K562 (cell line): Measurements from ENCODE around the gene DNALI1. TPM values are rescaled to one million over a fixed set of nuclear protein-coding genes. Genes with fewer than 3 reads are reported as not detected.

Experiments used
- ATF1 ChIP-seq, 2 experiments: fragments of 450-650 bp in 1 of 2; IDR thresholded peaks; 2 replicates each; pipeline ENCODE4 v1.6.1; 2016; ENCODE audit warnings: missing compliant biosample characterization in 1 of 2, missing genetic modification characterization in 1 of 2
- EP400 ChIP-seq: fragments of 450-650 bp; IDR thresholded peaks from 2 replicates; pipeline ENCODE4 v1.6.1; 2017; ENCODE audit warnings: antibody characterized with exemption, mild to moderate bottlenecking, moderate library complexity
- ERF ChIP-seq: fragments of 450-650 bp; formaldehyde crosslinking; IDR thresholded peaks from 2 replicates; pipeline ENCODE4 v1.4.0; 2020; ENCODE audit warnings: mild to moderate bottlenecking, mixed read lengths
- ILF3 ChIP-seq: fragments of 450-650 bp; IDR thresholded peaks from 2 replicates; pipeline ENCODE4 v1.6.1; 2018; ENCODE audit warnings: antibody characterized with exemption, mild to moderate bottlenecking, moderate library complexity, borderline replicate concordance
- ILK ChIP-seq: fragments of 450-650 bp; IDR thresholded peaks from 2 replicates; pipeline ENCODE4 v1.6.1; 2016; ENCODE audit warnings: missing genetic modification characterization, low read depth, mild to moderate bottlenecking, missing compliant biosample characterization, moderate library complexity, borderline replicate concordance
- KLF13 ChIP-seq: fragments of 450-650 bp; IDR thresholded peaks from 2 replicates; pipeline ENCODE4 v1.6.1; 2016; ENCODE audit warnings: missing genetic modification characterization, low read depth, mild to moderate bottlenecking, missing compliant biosample characterization, moderate library complexity, borderline replicate concordance
- KLF16 ChIP-seq: IDR thresholded peaks from 2 replicates; pipeline ENCODE4 v1.6.1; 2016; ENCODE audit warnings: antibody characterized with exemption
- MTA1 ChIP-seq: fragments of 450-650 bp; IDR thresholded peaks from 2 replicates; pipeline ENCODE4 v1.6.1; 2017; ENCODE audit warnings: borderline replicate concordance
- MYNN ChIP-seq, 2 experiments: sonication (generic); formaldehyde crosslinking in 1 of 2; IDR thresholded peaks; 2 replicates each; pipeline versions ENCODE4 v1.5.0 to v1.6.1; 2016 to 2020; ENCODE audit warnings: antibody characterized with exemption in 1 of 2, missing genetic modification reagents in 1 of 2
- NEUROD1 ChIP-seq: fragments of 150-350 bp; IDR thresholded peaks from 2 replicates; pipeline ENCODE4 v1.6.1; 2014; ENCODE audit warnings: borderline replicate concordance, low read length, low read depth; ENCODE audit not compliant: partially characterized antibody
- NFRKB ChIP-seq: fragments of 450-650 bp; IDR thresholded peaks from 2 replicates; pipeline ENCODE4 v1.6.1; 2016; ENCODE audit warnings: low read depth
- NONO ChIP-seq, 2 experiments: fragments of 200-400 bp in 1 of 2; fragments of 450-650 bp in 1 of 2; formaldehyde crosslinking in 1 of 2; IDR thresholded peaks; 2 replicates each; pipeline ENCODE4 v1.6.1; 2017; ENCODE audit warnings: low read depth in 2 of 2, mild to moderate bottlenecking in 2 of 2, moderate library complexity in 2 of 2, low read length in 1 of 2
- NR2C2 ChIP-seq, 2 experiments: fragments of 200-800 bp in 1 of 2; sonication (Bioruptor generic) in 1 of 2; sonication (generic) in 1 of 2; formaldehyde crosslinking in 1 of 2; IDR thresholded peaks; 2 replicates each; pipeline versions ENCODE4 v1.6.1 to v1.8.0; 2016 to 2022; ENCODE audit warnings: mild to moderate bottlenecking in 1 of 2, missing compliant biosample characterization in 1 of 2, missing genetic modification characterization in 1 of 2, missing genetic modification reagents in 1 of 2
- NRF1 ChIP-seq, 2 experiments: fragments of 450-650 bp; IDR thresholded peaks in 1 of 2; conservative IDR thresholded peaks in 1 of 2; 2 replicates each; pipeline ENCODE4 v1.6.1; 2014; ENCODE audit warnings: mild to moderate bottlenecking in 2 of 2
- POLR2AphosphoS5 ChIP-seq: IDR thresholded peaks from 2 replicates; pipeline ENCODE4 v1.6.1; 2011; ENCODE audit warnings: mild to moderate bottlenecking, low read depth, low read length, moderate library complexity; ENCODE audit not compliant: control insufficient read depth, insufficient read depth
- POLR2H ChIP-seq: IDR thresholded peaks from 2 replicates; pipeline ENCODE4 v1.6.1; 2016; ENCODE audit warnings: missing genetic modification characterization, low read depth, mild to moderate bottlenecking, control low read depth, missing compliant biosample characterization, moderate library complexity
- SIN3A ChIP-seq, 2 experiments: fragments of 150-350 bp in 1 of 2; IDR thresholded peaks; 2 replicates each; pipeline ENCODE4 v1.6.1; 2011 to 2016; ENCODE audit warnings: borderline replicate concordance in 2 of 2, low read depth in 2 of 2, low read length in 2 of 2, mild to moderate bottlenecking in 2 of 2, moderate library complexity in 2 of 2; ENCODE audit not compliant: control insufficient read depth in 1 of 2
- TEAD4 ChIP-seq, 2 experiments: sonication (generic) in 1 of 2; formaldehyde crosslinking in 1 of 2; IDR thresholded peaks; 2 replicates each; pipeline versions ENCODE4 v1.6.1 to v1.8.0; 2012 to 2022; ENCODE audit warnings: borderline replicate concordance in 1 of 2, inconsistent platforms in 1 of 2, low read length in 1 of 2, mild to moderate bottlenecking in 1 of 2, missing genetic modification reagents in 1 of 2
- THRAP3 ChIP-seq: fragments of 450-650 bp; IDR thresholded peaks from 2 replicates; pipeline ENCODE4 v1.6.1; 2016; ENCODE audit warnings: mild to moderate bottlenecking, inconsistent platforms, borderline replicate concordance
- ZC3H4 ChIP-seq: sonication (generic); formaldehyde crosslinking; IDR thresholded peaks from 2 replicates; pipeline ENCODE4 v1.9.0; 2021; ENCODE audit warnings: missing genetic modification reagents, borderline replicate concordance
- ZNF165 ChIP-seq: fragments of 250-450 bp; sonication (Bioruptor Pico); IDR thresholded peaks from 2 replicates; pipeline ENCODE4 v1.4.0; 2020; ENCODE audit warnings: borderline replicate concordance
- ZNF79 ChIP-seq: fragments of 250-450 bp; sonication (Bioruptor Pico); IDR thresholded peaks from 2 replicates; pipeline ENCODE4 v1.4.0; 2020; ENCODE audit warnings: low read depth, mild to moderate bottlenecking, moderate library complexity
- polyA plus RNA-seq, 8 experiments: library from polyadenylated mRNA; depleted of rRNA in 4 of 8; stranded (reverse) in 5 of 8; unstranded in 3 of 8; fragments of >200 nt; fragmentation: Nextera tagmentation in 2 of 8; fragmentation: Illumina TruSeq in 1 of 8; extraction: Ambion mirVana in 2 of 8; extraction: Trizol in 1 of 8; gene quantifications; 2 replicates each; pipeline versions ENCODE4 v1.2.1 to v1.2.3, GENCODE V29; 2011 to 2014; ENCODE audit warnings: inconsistent platforms in 1 of 8, missing spikeins in 1 of 8
- total RNA-seq, 7 experiments: library from RNA; depleted of rRNA in 6 of 7; stranded (reverse); fragments of >200 nt in 6 of 7; fragmentation: Illumina TruSeq in 2 of 7; extraction: Trizol in 2 of 7; gene quantifications; 2 replicates each; pipeline versions ENCODE4 v1.2.1 to v1.2.3, GENCODE V29; 2011 to 2021; ENCODE audit warnings: low replicate concordance in 1 of 7
- TF ChIP-seq, protein P1 (sequence below): fragments of 450-650 bp; formaldehyde crosslinking; IDR thresholded peaks from 2 replicates; pipeline ENCODE4 v1.4.0; 2022; ENCODE audit warnings: mild to moderate bottlenecking, moderate library complexity
- TF ChIP-seq, protein P2 (sequence below): fragments of 150-350 bp; IDR thresholded peaks from 2 replicates; pipeline ENCODE4 v1.6.1; 2014; ENCODE audit warnings: low read depth, mild to moderate bottlenecking, low read length, borderline replicate concordance

The DNALI1 gene
- total and polyA plus RNA-seq, 9 of the 15 experiments (the other 6 are each of a cell fraction or from before 2014, with no cell fraction given) = 0.87 to 5.6 (median 1.2) TPM

DNA sequence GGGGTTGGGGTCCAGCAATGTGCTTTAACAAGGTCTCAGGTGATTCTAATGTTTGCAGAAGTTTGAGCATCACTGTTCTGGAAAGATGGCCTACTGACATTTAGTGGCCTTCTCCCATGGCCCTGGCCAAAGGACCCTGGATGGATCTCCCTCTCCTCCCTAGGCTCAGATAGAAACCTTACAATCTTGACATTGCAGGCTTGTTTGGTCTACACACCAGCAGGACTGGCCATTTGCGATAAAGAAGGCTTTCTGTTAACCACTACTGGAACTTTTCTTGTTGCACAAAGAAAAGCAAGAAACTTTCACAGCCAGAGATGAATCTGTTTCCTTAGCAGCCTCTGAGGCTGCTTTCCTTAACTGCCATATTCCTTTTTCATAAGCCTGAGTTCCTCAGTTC, 6.2 kb downstream of the DNALI1 start (continued):
- TF ChIP-seq ATF1 (CRISPR knock-in tag; IDR thresholded peaks at IDR 0.05) (no peak), ATF1 (tag; IDR thresholded peaks at IDR 0.05) (no peak), ZNF165 (CRISPR knock-in tag) (no peak), KLF16 (peak; percentile 67; the same call in 1 of the 2 replicates), POLR2H (tag) (no peak), ZNF79 (no peak), NONO (IDR thresholded peaks at IDR 0.05; ENCODE audit: low read depth in 2 of 2, low read length in 1 of 2) (0 out of 4 replicates have a peak, but pooled peaks of 1 of the 2 experiments have one; percentile 13), ILK (tag) (no peak), NR2C2 (CRISPR knock-in tag; IDR thresholded peaks at IDR 0.05) (no peak), NR2C2 (tag; IDR thresholded peaks at IDR 0.05) (no peak), ERF (CRISPR knock-in tag) (no peak), NRF1 (conservative IDR thresholded peaks at IDR 0.05 in 1 of 2, IDR thresholded peaks at IDR 0.05 in 1 of 2) (no peak), SIN3A (IDR thresholded peaks at IDR 0.05; ENCODE audit: borderline replicate concordance in 2 of 2, control insufficient read depth in 1 of 2, low read depth in 2 of 2, low read length in 2 of 2) (no peak), NEUROD1 (no peak), THRAP3 (no peak), TEAD4 (IDR thresholded peaks at IDR 0.05; ENCODE audit: low read length) (peak; percentile 93), TEAD4 (CRISPR knock-in tag; IDR thresholded peaks at IDR 0.05; ENCODE audit: borderline replicate concordance) (no peak), NFRKB (no peak), MTA1 (no peak), ILF3 (no peak), ZC3H4 (CRISPR knock-in tag) (no peak), EP400 (no peak), MYNN (IDR thresholded peaks at IDR 0.05) (no peak; the same call in 1 of the 2 replicates), MYNN (CRISPR knock-in tag; IDR thresholded peaks at IDR 0.05) (no peak), KLF13 (tag) (no peak), POLR2AphosphoS5 (peak; percentile 93)
- TF ChIP-seq, protein P1, sequence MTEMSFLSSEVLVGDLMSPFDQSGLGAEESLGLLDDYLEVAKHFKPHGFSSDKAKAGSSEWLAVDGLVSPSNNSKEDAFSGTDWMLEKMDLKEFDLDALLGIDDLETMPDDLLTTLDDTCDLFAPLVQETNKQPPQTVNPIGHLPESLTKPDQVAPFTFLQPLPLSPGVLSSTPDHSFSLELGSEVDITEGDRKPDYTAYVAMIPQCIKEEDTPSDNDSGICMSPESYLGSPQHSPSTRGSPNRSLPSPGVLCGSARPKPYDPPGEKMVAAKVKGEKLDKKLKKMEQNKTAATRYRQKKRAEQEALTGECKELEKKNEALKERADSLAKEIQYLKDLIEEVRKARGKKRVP (CRISPR knock-in tag) = no peak
- TF ChIP-seq, protein P2, sequence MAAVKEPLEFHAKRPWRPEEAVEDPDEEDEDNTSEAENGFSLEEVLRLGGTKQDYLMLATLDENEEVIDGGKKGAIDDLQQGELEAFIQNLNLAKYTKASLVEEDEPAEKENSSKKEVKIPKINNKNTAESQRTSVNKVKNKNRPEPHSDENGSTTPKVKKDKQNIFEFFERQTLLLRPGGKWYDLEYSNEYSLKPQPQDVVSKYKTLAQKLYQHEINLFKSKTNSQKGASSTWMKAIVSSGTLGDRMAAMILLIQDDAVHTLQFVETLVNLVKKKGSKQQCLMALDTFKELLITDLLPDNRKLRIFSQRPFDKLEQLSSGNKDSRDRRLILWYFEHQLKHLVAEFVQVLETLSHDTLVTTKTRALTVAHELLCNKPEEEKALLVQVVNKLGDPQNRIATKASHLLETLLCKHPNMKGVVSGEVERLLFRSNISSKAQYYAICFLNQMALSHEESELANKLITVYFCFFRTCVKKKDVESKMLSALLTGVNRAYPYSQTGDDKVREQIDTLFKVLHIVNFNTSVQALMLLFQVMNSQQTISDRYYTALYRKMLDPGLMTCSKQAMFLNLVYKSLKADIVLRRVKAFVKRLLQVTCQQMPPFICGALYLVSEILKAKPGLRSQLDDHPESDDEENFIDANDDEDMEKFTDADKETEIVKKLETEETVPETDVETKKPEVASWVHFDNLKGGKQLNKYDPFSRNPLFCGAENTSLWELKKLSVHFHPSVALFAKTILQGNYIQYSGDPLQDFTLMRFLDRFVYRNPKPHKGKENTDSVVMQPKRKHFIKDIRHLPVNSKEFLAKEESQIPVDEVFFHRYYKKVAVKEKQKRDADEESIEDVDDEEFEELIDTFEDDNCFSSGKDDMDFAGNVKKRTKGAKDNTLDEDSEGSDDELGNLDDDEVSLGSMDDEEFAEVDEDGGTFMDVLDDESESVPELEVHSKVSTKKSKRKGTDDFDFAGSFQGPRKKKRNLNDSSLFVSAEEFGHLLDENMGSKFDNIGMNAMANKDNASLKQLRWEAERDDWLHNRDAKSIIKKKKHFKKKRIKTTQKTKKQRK = no peak
